ENCODE results near the gene CAPN15. TPM values are rescaled to one million over a fixed set of nuclear protein-coding genes. Genes with fewer than 3 reads are reported as not detected.

The CAPN15 gene
- total RNA-seq, 1 donor from 2014 or later: 103 TPM

DNA sequence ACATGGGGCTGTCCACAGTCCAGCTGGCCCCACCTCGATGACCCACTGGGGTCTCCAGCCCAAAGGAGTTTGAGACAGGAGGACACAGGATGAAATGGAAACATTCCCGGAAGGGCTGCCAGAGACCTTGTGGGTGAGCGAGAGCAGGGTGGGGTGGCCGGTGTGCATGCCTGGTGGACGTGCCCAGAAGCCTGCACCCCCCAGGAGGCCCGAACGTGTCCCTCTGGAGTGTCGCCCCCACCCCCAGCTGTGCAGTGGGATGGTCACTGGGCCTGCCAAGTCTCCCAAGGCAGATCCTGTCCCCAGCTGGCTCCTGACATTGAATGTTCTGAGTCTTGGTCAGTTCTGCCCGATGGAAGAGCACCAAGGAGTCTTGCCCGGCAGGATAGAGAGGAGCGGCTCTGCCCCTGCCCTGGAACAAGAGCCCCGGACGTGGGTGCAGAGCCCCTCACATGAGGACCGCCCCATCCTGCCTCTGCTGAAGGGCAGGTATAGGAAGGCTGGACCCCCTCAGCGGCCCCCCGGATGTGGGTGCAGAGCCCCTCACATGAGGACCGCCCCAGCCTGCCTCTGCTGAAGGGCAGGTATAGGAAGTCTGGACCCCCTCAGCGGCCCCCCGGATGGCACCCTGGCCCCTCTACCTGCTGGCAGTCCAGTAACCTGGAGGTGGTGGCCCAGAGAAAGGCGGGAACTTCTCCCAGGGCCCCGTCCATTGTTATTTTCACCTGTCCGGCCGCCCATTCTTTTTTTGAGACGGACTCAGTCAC, 3.1 kb upstream of the CAPN15 start:
- Mint-ChIP-seq H3K4me1 (ENCODE audit: low read depth) (peaks cover 15% of the 10 kb centered on the region), H3K27ac (peak overlapping the region; percentile 55), H3K9me3 (no peaks in the 10 kb centered on the region), H3K36me3 (ENCODE audit: low read depth) (peaks cover 19% of the 10 kb centered on the region), H3K4me3 (ENCODE audit: low read depth) (no peak overlapping the region), H3K27me3 (ENCODE audit: low read depth) (no peaks in the 10 kb centered on the region)
- intact Hi-C loops (cut with micrococcal nuclease): loop anchor here (5.0 to 10.0 kb wide), 5 partner anchors 43 to 898 kb away; partner anchors contain the start of genes METTL26, NHLRC4, NME4 and PIGQ
- DNase-seq (ENCODE audit: low spot score): no peak

DNA sequence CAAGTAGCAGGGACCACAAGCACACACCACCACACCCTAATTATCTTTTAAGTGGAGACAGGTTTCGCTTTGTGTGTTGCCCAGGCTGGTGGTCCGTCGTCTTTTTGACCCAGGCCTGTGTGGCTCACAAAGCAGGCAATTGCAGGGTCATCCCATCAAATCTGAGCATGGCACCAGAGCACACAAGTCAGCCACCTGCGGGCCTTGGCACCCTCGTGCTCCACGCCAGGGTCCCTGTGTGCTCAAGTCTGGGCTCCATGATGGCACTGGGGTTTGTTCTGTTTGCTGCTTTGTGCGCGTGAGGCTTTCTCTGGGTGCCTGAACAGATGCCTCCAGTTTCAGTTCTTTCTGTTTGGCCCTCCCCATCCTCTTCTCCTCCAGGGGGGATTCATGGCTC, 2.4 kb upstream of the CAPN15 start:
- H3K27me3 Mint-ChIP-seq (ENCODE audit: low read depth): no peaks in the 10 kb centered on the region
- peak overlapping the region; percentile 99 for H3K27ac Mint-ChIP-seq
- H3K4me1 Mint-ChIP-seq (ENCODE audit: low read depth): peaks cover 18% of the 10 kb centered on the region
- no peak for DNase-seq (ENCODE audit: low spot score)
- H3K36me3 Mint-ChIP-seq (ENCODE audit: low read depth): peaks cover 21% of the 10 kb centered on the region
- peak overlapping the region; percentile 83 for H3K4me3 Mint-ChIP-seq (ENCODE audit: low read depth)
- H3K9me3 Mint-ChIP-seq: no peaks in the 10 kb centered on the region
- intact Hi-C loops (cut with micrococcal nuclease): loop anchor here (5.0 to 10.0 kb wide), 5 partner anchors 42 to 897 kb away; partner anchors contain the start of genes METTL26, NHLRC4, NME4 and PIGQ

- H3K27me3 Mint-ChIP-seq (ENCODE audit: low read depth): no peaks in the 10 kb centered on the region
- DNase-seq (ENCODE audit: low spot score): peak; percentile 63
- peaks cover 21% of the 10 kb centered on the region for H3K4me1 Mint-ChIP-seq (ENCODE audit: low read depth)
- peaks cover 25% of the 10 kb centered on the region for H3K36me3 Mint-ChIP-seq (ENCODE audit: low read depth)
- H3K27ac Mint-ChIP-seq: peak overlapping the region; percentile 99
- intact Hi-C loops (cut with micrococcal nuclease): loop anchor here (5.0 to 10.0 kb wide), 5 partner anchors 42 to 897 kb away; partner anchors contain the start of genes METTL26, NHLRC4, NME4 and PIGQ
- peak overlapping the region; percentile 83 for H3K4me3 Mint-ChIP-seq (ENCODE audit: low read depth)
- H3K9me3 Mint-ChIP-seq: no peaks in the 10 kb centered on the region
Measured at GRCh38 chr16:525520-526180, 1.9 kb upstream of the CAPN15 start.

DNA sequence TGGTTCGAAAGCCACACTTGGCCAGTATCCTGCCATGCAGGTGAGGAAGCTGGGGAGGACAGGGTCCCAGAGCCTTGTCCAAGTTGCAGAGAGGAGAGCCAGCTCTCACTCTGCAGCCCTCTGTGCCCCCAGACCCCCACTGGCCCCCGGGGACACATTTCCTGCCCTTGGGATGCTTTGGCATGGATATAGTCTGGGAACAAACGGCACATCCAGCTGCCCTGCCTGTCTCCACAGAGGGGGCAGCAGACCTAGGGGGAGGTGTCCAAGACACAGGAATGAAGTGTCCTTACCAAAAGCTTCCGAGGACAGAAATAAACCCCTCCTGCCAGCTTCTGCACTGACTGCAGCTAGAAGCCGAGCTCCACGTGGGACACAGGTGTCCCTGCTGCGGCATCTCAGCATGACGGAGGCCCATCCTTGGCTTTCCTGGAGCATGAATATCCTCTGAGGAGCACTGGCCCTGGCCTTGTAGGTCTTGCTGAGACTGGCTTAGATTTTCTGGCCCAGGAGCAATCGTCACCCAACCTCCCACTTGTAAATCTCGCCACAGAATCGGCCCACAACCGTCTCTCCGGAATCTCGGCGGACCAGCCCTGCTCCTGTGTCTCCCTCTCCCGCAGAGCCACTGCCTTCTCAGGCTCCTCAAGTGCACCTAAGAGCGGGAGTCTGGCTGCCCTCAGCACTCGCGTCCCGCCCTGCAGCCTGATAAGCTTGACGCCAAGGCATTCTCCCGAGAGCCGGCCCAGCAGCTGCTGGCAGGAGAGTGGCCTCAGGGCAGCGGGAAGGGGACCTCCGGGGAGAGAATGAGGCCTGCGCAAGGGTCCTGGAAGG, 1.1 kb upstream of the CAPN15 start:
- no peak for DNase-seq (ENCODE audit: low spot score)
- Mint-ChIP-seq H3K4me1 (ENCODE audit: low read depth) (peaks cover 21% of the 10 kb centered on the region), H3K4me3 (ENCODE audit: low read depth) (peak overlapping the region; percentile 83), H3K9me3 (no peaks in the 10 kb centered on the region), H3K27ac (peak overlapping the region; percentile 99), H3K36me3 (ENCODE audit: low read depth) (peaks cover 25% of the 10 kb centered on the region), H3K27me3 (ENCODE audit: low read depth) (no peaks in the 10 kb centered on the region)
- intact Hi-C loops (cut with micrococcal nuclease): loop anchor here (1.0 to 10.0 kb wide), 6 partner anchors 41 to 896 kb away; partner anchors contain the start of genes METTL26, NHLRC4, NME4 and PIGQ

DNA sequence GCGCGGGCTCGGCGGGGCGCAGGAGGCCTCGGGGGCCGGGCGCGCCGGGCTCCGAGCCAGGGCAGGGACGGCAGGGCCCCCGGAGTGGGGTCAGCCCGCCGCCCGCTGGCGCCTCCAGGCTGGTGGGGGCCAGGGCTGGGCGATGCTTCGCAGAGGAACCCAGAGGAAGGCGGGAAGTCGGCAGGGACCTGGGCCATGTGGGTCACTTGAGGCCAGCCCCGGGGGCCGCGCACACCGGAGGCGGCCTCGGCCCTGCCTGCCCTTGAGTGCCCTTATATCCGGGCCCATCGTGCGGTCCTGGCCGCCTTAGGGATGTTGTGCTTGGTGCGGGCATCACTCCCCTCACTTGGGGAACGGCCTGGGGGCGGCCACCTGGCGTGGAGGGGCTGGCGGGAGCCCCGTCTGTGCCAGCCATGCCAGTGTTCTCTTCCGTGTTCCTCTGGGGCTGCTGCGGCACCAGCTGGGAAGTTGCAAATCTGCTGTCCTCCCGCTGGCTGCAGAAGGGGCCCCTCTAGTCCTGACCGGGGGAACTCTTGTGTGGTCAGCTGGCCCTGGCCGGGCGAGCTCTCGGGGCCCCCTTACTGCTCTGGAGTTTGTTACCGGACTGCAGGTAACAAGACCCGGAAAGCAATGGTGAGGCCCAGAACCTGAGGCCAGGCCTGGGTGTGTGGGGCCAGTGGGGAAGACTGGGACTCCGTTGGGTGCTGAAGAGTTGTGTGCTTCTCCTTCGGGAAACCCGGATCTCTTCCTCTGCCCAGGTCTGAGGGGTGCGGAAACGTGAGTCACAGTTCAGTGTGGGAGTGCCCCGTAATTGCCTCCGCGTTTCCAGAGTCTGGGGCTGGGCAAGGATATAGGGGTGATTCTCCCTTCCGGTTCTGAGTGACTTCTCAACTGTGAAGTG, 849 bp downstream of the CAPN15 start:
- Mint-ChIP-seq H3K27ac (peak overlapping the region; percentile 92), H3K4me3 (ENCODE audit: low read depth) (peak overlapping the region; percentile 95), H3K27me3 (ENCODE audit: low read depth) (no peaks in the 10 kb centered on the region), H3K4me1 (ENCODE audit: low read depth) (peaks cover 21% of the 10 kb centered on the region), H3K9me3 (no peaks in the 10 kb centered on the region), H3K36me3 (ENCODE audit: low read depth) (peaks cover 21% of the 10 kb centered on the region)
- intact Hi-C loops (cut with micrococcal nuclease): loop anchor here (5.0 to 10.0 kb wide), 5 partner anchors 39 to 894 kb away; partner anchors contain the start of genes METTL26, NHLRC4, NME4 and PIGQ
- peak; percentile 24 for DNase-seq (ENCODE audit: low spot score)

DNA sequence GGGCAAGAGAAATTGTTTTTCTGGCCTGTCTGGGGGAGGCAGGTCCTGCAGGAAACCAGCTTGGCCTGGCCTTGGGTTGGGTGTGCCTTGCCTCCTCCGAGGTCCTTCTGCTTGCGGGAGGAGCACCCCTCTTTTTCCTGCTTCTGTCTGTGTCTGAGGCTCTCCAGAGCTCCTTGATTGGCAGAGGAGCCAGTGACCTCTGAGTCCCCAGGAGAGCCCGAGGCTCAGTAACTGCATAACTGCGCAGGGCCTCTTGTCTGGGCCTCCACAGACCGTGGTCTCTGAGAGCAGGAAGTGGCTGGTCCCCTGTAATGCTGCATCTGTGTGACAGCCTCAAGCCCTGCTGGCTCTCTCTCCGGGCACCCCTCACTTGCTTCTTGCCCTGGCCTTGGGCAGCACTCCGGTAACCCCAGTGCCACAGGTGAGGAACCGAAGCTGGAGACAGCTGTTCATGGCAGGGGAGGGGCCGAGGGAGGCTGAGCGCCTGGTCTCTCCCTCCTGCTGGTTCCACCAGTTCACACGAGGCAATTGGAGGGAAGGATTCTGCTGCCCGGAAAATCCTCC, 1.6 kb downstream of the CAPN15 start:
- Mint-ChIP-seq H3K27ac (peak overlapping the region; percentile 92), H3K27me3 (ENCODE audit: low read depth) (no peaks in the 10 kb centered on the region), H3K4me3 (ENCODE audit: low read depth) (peak overlapping the region; percentile 95), H3K4me1 (ENCODE audit: low read depth) (peaks cover 19% of the 10 kb centered on the region), H3K36me3 (ENCODE audit: low read depth) (peaks cover 21% of the 10 kb centered on the region), H3K9me3 (no peaks in the 10 kb centered on the region)
- DNase-seq (ENCODE audit: low spot score): no peak
- intact Hi-C loops (cut with micrococcal nuclease): loop anchor here (5.0 to 10.0 kb wide), 5 partner anchors 38 to 893 kb away; partner anchors contain the start of genes METTL26, NHLRC4, NME4 and PIGQ

DNA sequence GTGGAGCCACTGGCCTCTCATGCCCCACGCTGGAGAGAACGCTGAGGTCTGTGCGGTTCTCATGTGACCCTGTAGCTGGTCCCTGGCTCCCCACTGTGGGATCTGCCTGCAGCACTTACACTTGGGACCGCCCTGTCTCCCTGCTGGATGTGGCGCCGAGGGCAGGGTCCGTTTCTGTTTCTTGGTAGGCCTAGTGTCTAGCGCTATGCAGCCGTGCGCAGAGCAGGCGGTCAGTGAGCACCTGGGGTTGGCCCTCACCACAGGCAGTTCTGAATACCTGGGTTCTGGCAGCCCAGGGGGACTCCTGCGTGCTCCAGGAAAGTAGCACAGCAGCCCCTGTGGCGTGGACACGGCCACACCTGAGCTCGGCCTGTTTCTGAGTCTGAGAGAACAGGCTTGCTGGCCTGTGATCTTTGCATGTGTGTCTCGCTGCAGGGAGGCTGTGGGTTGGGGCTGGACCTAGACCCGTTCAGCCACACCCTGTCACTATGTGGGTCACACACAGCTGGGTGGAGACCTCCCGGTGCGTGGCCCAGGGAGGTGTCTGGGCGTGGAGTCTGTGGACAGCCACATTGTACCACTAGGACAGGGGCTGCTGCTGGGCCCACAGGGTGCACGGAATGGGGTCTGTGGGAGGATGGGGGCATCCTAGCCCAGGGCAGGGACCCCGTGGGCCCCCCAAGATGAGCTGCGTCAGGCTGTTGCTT, 2.8 kb downstream of the CAPN15 start:
- peaks cover 15% of the 10 kb centered on the region for H3K4me1 Mint-ChIP-seq (ENCODE audit: low read depth)
- H3K27me3 Mint-ChIP-seq (ENCODE audit: low read depth): no peaks in the 10 kb centered on the region
- intact Hi-C loops (cut with micrococcal nuclease): no loop called here
- no peak overlapping the region for H3K27ac Mint-ChIP-seq
- no peak for DNase-seq (ENCODE audit: low spot score)
- H3K4me3 Mint-ChIP-seq (ENCODE audit: low read depth): peak overlapping the region; percentile 66
- H3K9me3 Mint-ChIP-seq: no peaks in the 10 kb centered on the region
- peaks cover 21% of the 10 kb centered on the region for H3K36me3 Mint-ChIP-seq (ENCODE audit: low read depth)

DNA sequence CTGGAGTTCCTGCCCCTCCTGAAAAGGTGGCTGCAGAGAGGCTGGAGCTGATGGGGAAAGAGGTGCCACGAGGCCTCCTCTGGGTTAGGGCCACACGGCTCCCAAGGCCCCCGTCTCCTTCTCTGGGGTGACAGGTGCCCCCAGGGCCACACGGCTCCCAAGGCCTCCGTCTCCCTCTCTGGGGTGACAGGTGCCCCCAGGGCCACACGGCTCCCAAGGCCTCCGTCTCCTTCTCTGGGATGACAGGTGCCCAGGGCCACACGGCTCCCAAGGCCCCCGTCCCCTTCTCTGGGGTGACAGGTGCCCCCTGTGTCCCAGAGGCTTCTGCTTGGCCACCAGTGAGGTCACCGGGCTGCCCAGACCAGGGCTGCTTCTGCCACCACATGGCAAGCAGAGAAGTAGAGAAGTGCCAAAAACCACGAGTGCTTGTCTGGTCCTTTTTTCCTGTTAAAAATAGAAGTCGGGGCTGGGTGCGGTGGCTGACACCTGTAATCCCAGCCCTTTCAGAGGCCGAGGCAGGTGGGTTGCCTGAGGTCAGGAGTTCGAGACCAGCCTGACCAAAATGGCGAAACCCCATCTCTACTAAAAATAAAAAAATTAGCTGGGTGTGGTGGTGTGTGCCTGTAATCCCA, 4.1 kb downstream of the CAPN15 start:
- H3K4me1 Mint-ChIP-seq (ENCODE audit: low read depth): peaks cover 8% of the 10 kb centered on the region
- peaks cover 15% of the 10 kb centered on the region for H3K36me3 Mint-ChIP-seq (ENCODE audit: low read depth)
- no peak for DNase-seq (ENCODE audit: low spot score)
- H3K27me3 Mint-ChIP-seq (ENCODE audit: low read depth): no peaks in the 10 kb centered on the region
- no peaks in the 10 kb centered on the region for H3K9me3 Mint-ChIP-seq
- intact Hi-C loops (cut with micrococcal nuclease): no loop called here
- no peak overlapping the region for H3K27ac Mint-ChIP-seq
- no peak overlapping the region for H3K4me3 Mint-ChIP-seq (ENCODE audit: low read depth)

- no peaks in the 10 kb centered on the region for H3K9me3 Mint-ChIP-seq
Measured at GRCh38 chr16:533391-534123, 6.0 kb downstream of the CAPN15 start.

GRCh38 chr16:534135-534534, 6.6 kb downstream of the CAPN15 start:
- H3K27ac Mint-ChIP-seq: no peak overlapping the region
- H3K4me3 Mint-ChIP-seq (ENCODE audit: low read depth): no peak overlapping the region
- no peak for DNase-seq (ENCODE audit: low spot score)
- H3K27me3 Mint-ChIP-seq (ENCODE audit: low read depth): no peaks in the 10 kb centered on the region
- H3K9me3 Mint-ChIP-seq: no peaks in the 10 kb centered on the region
- peaks cover 19% of the 10 kb centered on the region for H3K36me3 Mint-ChIP-seq (ENCODE audit: low read depth)
- peaks cover 6% of the 10 kb centered on the region for H3K4me1 Mint-ChIP-seq (ENCODE audit: low read depth)
- intact Hi-C loops (cut with micrococcal nuclease): no loop called here

More at GRCh38 chr16:533391-534123, 6.0 kb downstream of the CAPN15 start:
- H3K4me1 Mint-ChIP-seq (ENCODE audit: low read depth): peaks cover 8% of the 10 kb centered on the region
- no peak for DNase-seq (ENCODE audit: low spot score)
- H3K27ac Mint-ChIP-seq: no peak overlapping the region
- peaks cover 20% of the 10 kb centered on the region for H3K36me3 Mint-ChIP-seq (ENCODE audit: low read depth)
- H3K4me3 Mint-ChIP-seq (ENCODE audit: low read depth): no peak overlapping the region
- intact Hi-C loops (cut with micrococcal nuclease): no loop called here
- H3K27me3 Mint-ChIP-seq (ENCODE audit: low read depth): no peaks in the 10 kb centered on the region

Data from activated T-helper 2 cell treated with anti-CD3 and anti-CD28 coated beads, Interferon-gamma antibody, Interleukin-2, Interleukin-4, amounts not matched to agents 10 μg/mL and 5 μg/mL and 100 μg/mL, durations not matched to agents 14 hours and 24 hours and 36 hours (primary cell).